Activated effector memory CD4-positive, alpha-beta T cell treated with anti-CD3 and anti-CD28 coated beads, Interleukin-2, amount 50 U/mL, for 16 hours (primary cell): ENCODE measurements around the gene RASA4B.
"Not testable (repeated sequence)": the region's sequence is repeated elsewhere in the genome, so short reads cannot be mapped to it uniquely, and the experiment has no call there.

Experiments used
- DNase-seq: peaks from one replicate; pipeline ENCODE4 v3.0.0-alpha.2; 2020

The RASA4B gene

GRCh38 chr7:102472126-102473041 lies 45.2 kb downstream of the RASA4B start:
- DNase-seq = peak; percentile 61

- peak; percentile 50 for DNase-seq
Measured at GRCh38 chr7:102471791-102472125, 45.8 kb downstream of the RASA4B start.

GRCh38 chr7:102469972-102470825 lies 47.4 kb downstream of the RASA4B start:
- peak; percentile 57 for DNase-seq

GRCh38 chr7:102469351-102469971 lies 48.1 kb downstream of the RASA4B start:
- peak; percentile 60 for DNase-seq

DNA sequence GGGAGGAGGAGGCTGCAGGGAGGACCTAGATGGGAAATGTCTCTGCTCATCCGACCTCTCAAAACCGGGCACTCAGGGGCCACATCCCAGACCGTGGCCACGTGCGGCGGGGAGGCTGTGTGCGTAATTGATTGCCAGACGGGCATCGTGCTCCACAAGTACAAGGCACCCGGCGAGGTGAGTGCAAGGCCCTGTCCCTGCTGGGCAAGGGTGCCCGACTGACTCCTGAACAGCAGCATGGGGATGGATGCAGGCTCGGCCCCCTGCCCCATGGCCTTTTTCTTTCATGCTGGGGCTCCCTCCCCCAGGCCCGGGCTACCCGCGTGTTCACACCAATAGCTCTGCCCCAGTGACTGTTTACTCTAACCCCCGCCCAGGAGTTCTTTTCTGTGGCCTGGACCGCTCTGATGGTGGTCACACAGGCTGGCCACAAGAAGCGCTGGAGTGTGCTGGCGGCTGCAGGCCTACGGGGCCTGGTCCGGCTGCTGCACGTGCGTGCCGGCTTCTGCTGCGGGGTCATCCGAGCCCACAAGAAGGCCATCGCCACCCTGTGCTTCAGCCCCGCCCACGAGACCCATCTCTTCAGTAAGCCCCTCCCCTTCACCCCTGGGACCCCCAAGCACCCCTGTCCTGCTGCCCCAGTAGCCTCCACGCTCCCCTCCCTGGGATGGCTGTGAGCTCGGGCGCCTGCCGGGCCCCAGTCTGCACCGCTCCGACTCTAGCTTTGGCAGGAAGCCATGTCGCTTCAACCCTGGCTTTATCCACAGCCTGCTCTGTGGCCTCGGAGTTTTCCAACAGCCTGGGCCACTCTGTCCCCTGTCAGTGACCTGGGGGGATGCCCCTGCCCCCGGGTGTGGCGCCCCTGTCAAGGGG lies 48.9 kb downstream of the RASA4B start:
- DNase-seq = peak; percentile 55

DNA sequence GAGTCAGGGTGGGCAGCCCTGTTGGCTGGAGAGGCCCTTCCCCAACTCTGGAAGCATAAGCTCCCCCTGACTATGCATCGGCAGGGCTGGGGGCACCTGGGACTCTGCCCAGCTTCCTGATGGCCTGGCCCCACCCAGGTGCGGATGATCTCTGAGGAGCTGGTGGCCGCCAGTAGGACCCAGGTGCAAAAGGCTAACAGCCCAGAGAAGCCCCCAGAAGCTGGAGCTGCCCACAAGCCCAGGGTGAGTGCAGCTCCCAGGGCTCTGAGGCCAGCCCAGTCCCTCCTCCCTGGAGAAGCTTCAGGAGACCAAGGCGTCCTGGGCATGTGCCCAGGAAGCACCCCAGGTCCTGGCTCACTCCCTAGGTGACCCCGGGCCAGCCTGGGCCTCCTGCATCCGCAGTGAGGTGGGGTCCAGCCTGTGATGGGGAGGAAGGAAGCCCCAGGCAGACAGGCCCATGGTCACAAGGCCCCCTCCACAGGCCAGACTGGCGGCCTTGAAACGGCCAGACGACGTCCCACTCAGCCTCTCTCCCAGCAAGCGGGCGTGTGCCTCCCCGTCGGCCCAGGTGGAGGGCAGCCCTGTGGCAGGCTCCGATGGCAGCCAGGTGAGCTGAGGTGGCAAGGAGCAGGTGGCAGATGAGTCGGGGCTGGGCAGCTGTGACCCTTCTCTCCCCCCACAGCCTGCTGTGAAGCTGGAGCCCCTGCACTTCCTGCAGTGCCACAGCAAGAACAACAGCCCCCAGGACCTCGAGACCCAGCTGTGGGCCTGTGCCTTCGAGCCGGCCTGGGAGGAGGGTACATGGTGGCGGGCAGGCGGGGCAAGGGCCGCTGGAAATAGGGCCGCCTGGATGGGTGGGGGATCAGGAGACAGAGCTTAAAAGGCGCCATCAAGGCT lies 49.7 kb downstream of the RASA4B start:
- DNase-seq = no peak

DNA sequence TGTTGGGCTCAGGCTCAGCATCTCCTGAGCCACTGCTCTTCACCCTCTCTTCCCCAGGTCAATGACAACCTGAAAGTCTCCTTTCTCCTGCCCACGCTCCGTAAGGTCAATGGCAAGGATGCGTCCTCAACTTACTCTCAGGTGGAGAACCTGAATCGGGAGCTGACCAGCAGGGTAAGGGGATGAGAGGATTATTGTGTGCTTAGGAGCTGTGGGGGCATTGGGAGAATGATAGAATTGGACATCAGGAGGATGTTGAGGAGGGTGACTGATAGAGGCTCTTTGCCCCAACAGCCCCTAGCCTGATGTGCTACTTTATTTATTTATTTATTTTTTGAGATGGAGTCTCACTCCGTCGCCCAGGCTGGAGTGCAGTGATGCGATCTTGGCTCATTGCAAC lies 51.5 kb downstream of the RASA4B start:
- DNase-seq = no peak

DNA sequence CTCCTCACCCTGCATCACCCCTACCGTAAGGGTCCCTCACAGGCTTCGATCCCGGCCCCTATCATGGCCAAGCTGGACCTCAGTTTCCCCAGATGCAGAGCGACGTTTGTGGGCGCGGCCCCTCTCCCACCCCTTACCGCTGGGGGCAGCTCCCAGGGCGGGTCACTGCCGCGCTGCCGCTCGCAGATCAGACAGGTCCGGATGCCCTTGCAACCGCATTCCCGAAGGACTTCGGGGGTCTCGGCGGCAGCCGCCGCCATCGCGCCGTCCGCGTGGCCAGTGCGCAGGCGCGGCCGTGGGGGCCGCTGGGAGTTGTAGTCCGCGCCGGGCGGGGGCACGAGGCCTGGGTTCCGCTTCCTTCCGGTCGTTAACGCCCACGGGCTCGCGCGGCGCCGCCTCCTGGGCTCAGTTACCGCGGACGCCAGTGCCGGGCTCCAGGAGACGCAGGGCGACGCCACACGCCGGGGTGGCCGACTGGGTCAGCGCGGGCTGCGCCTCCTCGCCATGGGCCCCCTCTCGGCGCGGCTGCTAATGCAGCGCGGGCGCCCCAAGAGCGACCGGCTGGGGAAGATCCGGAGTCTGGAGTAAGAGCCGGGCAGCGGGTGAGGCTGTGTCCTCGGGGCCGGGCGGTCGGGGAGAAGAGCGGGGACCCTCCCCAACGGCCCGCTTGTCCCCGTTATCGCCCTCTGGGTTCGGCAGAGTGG lies 52.8 kb downstream of the RASA4B start, which contains the start of the genes ALKBH4 and LRWD1:
ALKBH4 (minus strand) TSS at position 287 of the 704 bp plus-strand sequence; CDS start at position 260, 27 bp downstream.
LRWD1 (plus strand) TSS at position 408 of the 704 bp plus-strand sequence; CDS start at position 505, 97 bp downstream.
- DNase-seq = peak; percentile 98

GRCh38 chr7:102463841-102464576 lies 53.6 kb downstream of the RASA4B start:
- DNase-seq = no peak

GRCh38 chr7:102460467-102460866 lies 57.1 kb downstream of the RASA4B start:
- no peak for DNase-seq

- no peak for DNase-seq
Measured at GRCh38 chr7:102459221-102459844, 58.2 kb downstream of the RASA4B start.

- DNase-seq = no peak
Measured at GRCh38 chr7:102457352-102457924, 60.1 kb downstream of the RASA4B start.

DNA sequence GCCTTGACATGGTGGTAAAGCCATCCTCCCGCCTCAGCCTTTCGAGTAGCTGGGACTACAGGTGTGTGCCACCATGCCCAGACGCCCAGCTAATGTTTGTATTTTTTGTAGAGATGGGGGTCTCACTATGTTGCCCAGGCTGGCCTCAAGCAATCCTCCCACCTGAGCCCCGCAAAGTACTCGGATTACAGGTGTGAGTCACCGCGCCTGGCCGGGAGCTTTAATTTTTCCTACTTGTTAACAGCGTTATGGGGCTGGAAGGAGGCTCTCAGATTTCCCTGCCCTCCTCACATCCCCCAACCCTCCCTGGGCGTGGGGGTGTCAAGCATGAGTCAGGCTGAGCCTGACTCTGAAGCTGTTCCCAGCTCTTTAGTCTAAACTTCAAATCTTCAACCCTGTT lies 61.2 kb downstream of the RASA4B start:
- DNase-seq = no peak

- no peak for DNase-seq
Measured at GRCh38 chr7:102455596-102455995, 62.0 kb downstream of the RASA4B start.

GRCh38 chr7:102454932-102455331 lies 62.6 kb downstream of the RASA4B start:
- DNase-seq = not testable (repeated sequence)

DNA sequence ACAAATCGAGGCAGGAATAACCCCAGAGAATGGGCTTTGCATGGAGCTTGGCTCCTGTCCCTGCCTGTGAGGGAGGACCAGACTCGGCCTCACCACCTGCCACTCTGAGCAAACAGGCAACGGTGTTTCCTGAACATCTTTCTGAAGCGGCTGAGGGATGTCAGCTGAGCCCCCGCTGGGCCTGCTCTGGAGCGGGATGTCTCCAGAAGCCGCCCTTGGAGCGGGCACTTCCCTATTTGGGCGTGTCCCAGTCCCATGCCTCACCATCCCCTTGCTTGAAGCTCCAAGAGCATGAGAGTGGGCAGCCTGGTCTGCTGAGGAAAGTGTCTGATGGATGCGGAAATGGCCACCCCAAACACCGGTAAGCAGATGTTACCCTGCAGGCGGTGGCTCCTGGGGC lies 63.1 kb downstream of the RASA4B start:
- DNase-seq = no peak

- no peak for DNase-seq
Measured at GRCh38 chr7:102453319-102453718, 64.3 kb downstream of the RASA4B start.

- no peak for DNase-seq
Measured at GRCh38 chr7:102452451-102452850, 65.1 kb downstream of the RASA4B start.
